IMR-90 (cell line): ENCODE results near the gene KLHL6. TPM values are rescaled to one million over a fixed set of nuclear protein-coding genes. Genes with fewer than 3 reads are reported as not detected.

Source experiments
- ATAC-seq: fragments of 200-7000 bp; cut with Tn5 transposase; 2 replicates; pipeline ENCODE4 v1.9.1; 2020; ENCODE audit warnings: low read depth, mild to moderate bottlenecking, moderate library complexity
- BruUV-seq: library from RNA; stranded (reverse); fragments of 400-500 nt; replicated peaks from 2 replicates; lab custom pipeline; 2021; lab: Mats Ljungman, UMichigan
- CTCF ChIA-PET: fragments of 300-600 bp; formaldehyde crosslinking; extraction: SDS; loops from one replicate; lab custom pipeline; 2021; ENCODE audit warnings: antibody characterized with exemption; lab: Yijun Ruan, JAX
- POLR2A ChIA-PET: fragments of 300-600 bp; sonication (Branson Sonifier 250); formaldehyde crosslinking; loops from one replicate; lab custom pipeline; 2022; ENCODE audit warnings: antibody characterized with exemption; ENCODE audit not compliant: unreplicated experiment; lab: Charles Lee
- DNase-seq: peaks from one replicate; pipeline ENCODE4 v3.0.0; 2013
- H2AFZ ChIP-seq: replicated peaks from 2 replicates; pipeline ENCODE3; 2013; ENCODE audit warnings: low read length, mild to moderate bottlenecking; ENCODE audit not compliant: poor library complexity
- H2AK5ac ChIP-seq: 2 replicates; pipeline ENCODE4 v1.6.1; 2013; ENCODE audit warnings: low read depth, low read length, inconsistent platforms
- H2AK9ac ChIP-seq: replicated peaks from 2 replicates; pipeline ENCODE3; 2013; ENCODE audit warnings: mild to moderate bottlenecking, low read depth, low read length, moderate library complexity; ENCODE audit not compliant: poor library complexity
- H2BK120ac ChIP-seq: 2 replicates; pipeline ENCODE4 v1.6.1; 2013; ENCODE audit warnings: low read depth, low read length, inconsistent platforms
- H2BK15ac ChIP-seq: 3 replicates; pipeline ENCODE4 v1.6.1; 2013; ENCODE audit warnings: low read depth, low read length, inconsistent platforms
- H2BK20ac ChIP-seq: 2 replicates; pipeline ENCODE4 v1.6.1; 2013; ENCODE audit warnings: low read depth, mild to moderate bottlenecking, inconsistent platforms, low read length, moderate library complexity
- H2BK5ac ChIP-seq: 2 replicates; pipeline ENCODE4 v1.6.1; 2013; ENCODE audit warnings: mild to moderate bottlenecking, low read depth, low read length, inconsistent platforms; ENCODE audit not compliant: poor library complexity, severe bottlenecking
- H3K14ac ChIP-seq: replicated peaks from 2 replicates; pipeline ENCODE4 v1.6.1; 2013; ENCODE audit warnings: low read depth, low read length, inconsistent platforms
- H3K18ac ChIP-seq: 2 replicates; pipeline ENCODE4 v1.6.1; 2013; ENCODE audit warnings: low read depth, low read length, control low read depth
- H3K23ac ChIP-seq: 2 replicates; pipeline ENCODE4 v1.6.1; 2013; ENCODE audit warnings: low read depth, low read length, inconsistent platforms
- H3K27ac ChIP-seq: 2 replicates; pipeline ENCODE4 v1.5.1; 2013; ENCODE audit warnings: mild to moderate bottlenecking, control low read depth, low read length; ENCODE audit not compliant: insufficient read depth
- H3K27me3 ChIP-seq: 2 replicates; pipeline ENCODE4 v1.6.1; 2013; ENCODE audit warnings: low read length; ENCODE audit not compliant: control insufficient read depth, insufficient read depth
- H3K36me3 ChIP-seq: 2 replicates; pipeline ENCODE4 v1.6.1; 2013; ENCODE audit warnings: low read length, mixed read lengths; ENCODE audit not compliant: control insufficient read depth, insufficient read depth
- H3K4ac ChIP-seq: 2 replicates; pipeline ENCODE4 v1.6.1; 2013; ENCODE audit warnings: low read depth, low read length, inconsistent platforms
- H3K4me1 ChIP-seq: 2 replicates; pipeline ENCODE4 v1.6.1; 2013; ENCODE audit warnings: low read length, mixed read lengths; ENCODE audit not compliant: control insufficient read depth, insufficient read depth
- H3K4me2 ChIP-seq: 2 replicates; pipeline ENCODE4 v1.6.1; 2013; ENCODE audit warnings: low read depth, mild to moderate bottlenecking, control low read depth, low read length, moderate library complexity
- H3K4me3 ChIP-seq: 2 replicates; pipeline ENCODE4 v1.5.1; 2013; ENCODE audit warnings: low read depth, mild to moderate bottlenecking, control low read depth, low read length, moderate library complexity; ENCODE audit not compliant: insufficient read depth
- H3K56ac ChIP-seq: 2 replicates; pipeline ENCODE4 v1.6.1; 2013; ENCODE audit warnings: low read length, inconsistent platforms; ENCODE audit not compliant: insufficient read depth; ENCODE audit errors: extremely low read depth
- H3K79me1 ChIP-seq, 2 experiments: 2 replicates each; pipeline ENCODE4 v1.6.1; 2013; ENCODE audit warnings: low read length in 2 of 2, inconsistent platforms in 1 of 2, low read depth in 1 of 2
- H3K9ac ChIP-seq: 2 replicates; pipeline ENCODE4 v1.6.1; 2013; ENCODE audit warnings: low read depth, low read length, control low read depth
- H3K9me1 ChIP-seq: 2 replicates; pipeline ENCODE4 v1.6.1; 2013; ENCODE audit warnings: low read length, inconsistent platforms; ENCODE audit not compliant: insufficient read depth
- H3K9me3 ChIP-seq: 2 replicates; pipeline ENCODE4 v1.6.1; 2013; ENCODE audit warnings: low read length; ENCODE audit not compliant: control insufficient read depth, insufficient read depth
- H4K20me1 ChIP-seq: 2 replicates; pipeline ENCODE4 v1.6.1; 2013; ENCODE audit warnings: low read length, inconsistent platforms; ENCODE audit not compliant: insufficient read depth
- H4K5ac ChIP-seq: 2 replicates; pipeline ENCODE4 v1.6.1; 2013; ENCODE audit warnings: mild to moderate bottlenecking, low read depth, low read length, control low read depth
- H4K8ac ChIP-seq, 2 experiments: 2 replicates each; pipeline ENCODE4 v1.6.1; 2013; ENCODE audit warnings: low read depth in 2 of 2, low read length in 2 of 2, control low read depth in 1 of 2, inconsistent platforms in 1 of 2
- H4K91ac ChIP-seq: 2 replicates; pipeline ENCODE4 v1.6.1; 2013; ENCODE audit warnings: low read depth, low read length, inconsistent platforms; ENCODE audit not compliant: insufficient read depth
- POLR2A ChIP-seq: IDR thresholded peaks from 2 replicates; pipeline ENCODE4 v1.6.1; 2012; ENCODE audit warnings: mild to moderate bottlenecking, low read depth, low read length
- WGBS, 2 experiments: methylation state at CpG; one replicate each; pipeline versions ENCODE4 v1.1.5 to v1.1.7; 2013; ENCODE audit warnings: missing lambda C conversion rate in 2 of 2; ENCODE audit not compliant: insufficient read length in 1 of 2; ENCODE audit errors: extremely low coverage in 2 of 2; 5-methylcytosine and 5-hydroxymethylcytosine counted together
- dilution Hi-C: fragments of 300-500 bp; cut with HindIII; formaldehyde crosslinking; loops from one replicate; pipeline ENCODE4 v1.14.3; 2018; ENCODE audit warnings: low sequenced_read_pairs; ENCODE audit not compliant: unreplicated experiment
- in situ Hi-C: fragments of 300-500 bp; cut with MboI; formaldehyde crosslinking; loops from 3 replicates; pipeline ENCODE4 v1.14.3; 2019; ENCODE audit warnings: low sequenced_read_pairs, inconsistent platforms, mixed read lengths
- intact Hi-C: fragments of 100-400 bp; cut with micrococcal nuclease; formaldehyde crosslinking; loops from 2 replicates; pipeline ENCODE4 v1.10.0; 2022
- polyA plus RNA-seq, 3 experiments: library from polyadenylated mRNA; depleted of rRNA; stranded (reverse); fragments of >200 nt; gene quantifications; 2 replicates each; pipeline ENCODE4 v1.2.3, GENCODE V29; 2012; ENCODE audit warnings: low replicate concordance in 1 of 3
- total RNA-seq: library from RNA; depleted of rRNA; stranded (reverse); fragments of >200 nt; gene quantifications from 2 replicates; pipeline ENCODE4 v1.2.3, GENCODE V29; 2012

The KLHL6 gene
- total and polyA plus RNA-seq, 2 of the 4 experiments (the other 2 are of a cell fraction), result not detected

- Histone ChIP-seq H2BK5ac (no peak overlapping the region), H3K4me1 (peaks cover 8% of the 10 kb centered on the region; the same call in 1 of the 2 replicates), H3K4me2 (no peak overlapping the region), H3K27ac (no peak overlapping the region), H4K20me1 (no peaks in the 10 kb centered on the region), H4K91ac (no peak overlapping the region), H2BK20ac (no peak overlapping the region), H3K79me1 (no peaks in the 10 kb centered on the region), H2BK15ac (no peak overlapping the region), H2BK120ac (no peak overlapping the region), H3K9ac (no peak overlapping the region), H2AK9ac (no peak overlapping the region), H3K56ac (no peak overlapping the region), H3K36me3 (no peaks in the 10 kb centered on the region), H3K4me3 (no peak overlapping the region), H4K8ac (no peak overlapping the region), H3K18ac (no peak overlapping the region), H4K5ac (no peak overlapping the region), H3K14ac (no peak overlapping the region), H2AK5ac (no peak overlapping the region), H3K23ac (no peak overlapping the region), H3K27me3 (peaks cover 33% of the 10 kb centered on the region), H3K4ac (no peak overlapping the region), H2AFZ (no peak overlapping the region), H3K9me3 (no peaks in the 10 kb centered on the region), H3K9me1 (0 out of 2 replicates have a peak, but pooled peaks cover 3% of the 10 kb centered on the region)
- in situ Hi-C loops (no loop called here), intact Hi-C loops (loop anchor here (5.0 kb wide), 1 partner anchor 113 kb away; no protein-coding TSS in a partner anchor), dilution Hi-C loops (no loop called here)
- DNase-seq (no peak), ATAC-seq (no peak)
- CTCF ChIA-PET, result interaction anchor here (0.6 kb wide), 1 partner anchor 12 kb away, joined by 3 read pairs; no protein-coding TSS in a partner anchor
- 51% methylated on average over 7 of the region's 17 CpGs; no CpG with 5 or more reads in 1 of the 2 experiments for WGBS, 2 experiments
- no peak for TF ChIP-seq POLR2A
- POLR2A ChIA-PET, result no interaction called here
- BruUV-seq, result no TSS peak
These were observed 24.7 kb upstream of the KLHL6 start for GRCh38 chr3:183579967-183580900.
